GM18858 (cell line): Measurements from ENCODE around the gene PARVA.

Experiments used
- ATAC-seq: cut with Tn5 transposase; IDR thresholded peaks from one replicate; pipeline ENCODE4 v1.9.1; 2021; ENCODE audit not compliant: unreplicated experiment

Gene PARVA

DNA sequence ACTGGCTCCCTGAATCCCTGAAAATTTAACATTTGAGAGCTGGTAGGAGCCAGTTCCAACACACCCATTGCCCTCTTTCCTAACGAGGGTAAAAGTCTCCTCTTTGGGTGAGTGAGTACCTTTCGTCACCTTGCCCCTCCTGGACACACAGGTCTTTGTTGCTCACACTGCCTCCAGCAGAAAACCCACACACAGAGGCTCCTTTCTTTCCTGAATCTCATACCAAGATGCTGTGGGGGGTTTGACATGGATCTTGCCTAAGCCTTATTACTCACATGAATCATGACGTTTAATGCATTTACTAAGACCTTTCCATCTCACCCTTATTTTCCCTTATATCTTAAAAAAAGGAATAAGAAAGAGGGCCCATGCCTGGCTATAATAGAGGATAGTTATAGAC, 53.0 kb downstream of the PARVA start:
- no peak for ATAC-seq

DNA sequence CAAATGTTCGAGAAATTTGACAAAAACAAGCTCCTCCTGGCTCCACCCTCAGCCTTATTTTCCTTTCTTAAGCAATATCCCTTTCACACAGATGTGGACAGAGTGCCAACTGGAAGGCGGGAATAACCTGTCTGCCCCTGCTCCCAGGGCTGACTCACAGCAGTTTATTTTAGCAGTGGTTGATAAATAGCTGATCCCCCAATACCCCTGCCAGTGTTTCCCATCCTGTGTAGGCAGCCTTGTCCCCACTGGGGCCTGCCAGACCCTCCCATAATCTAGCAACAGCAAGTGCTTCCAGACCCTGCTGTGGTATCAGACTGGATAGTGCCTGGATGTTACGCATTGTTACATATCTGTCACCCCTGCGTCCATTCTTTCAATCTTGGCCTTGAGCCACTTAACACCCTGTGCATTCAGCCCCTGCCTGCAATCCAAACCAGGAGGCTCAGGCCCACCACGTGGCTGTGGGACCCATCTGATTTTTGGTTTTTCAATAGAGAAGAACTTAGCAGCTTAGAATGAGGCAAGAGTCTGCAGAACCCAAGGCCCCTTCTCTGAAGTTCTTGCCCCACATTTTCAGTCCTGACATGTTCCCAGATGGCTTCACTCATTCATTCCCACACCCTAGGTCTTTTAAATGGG, 53.7 kb downstream of the PARVA start:
- ATAC-seq = no peak

DNA sequence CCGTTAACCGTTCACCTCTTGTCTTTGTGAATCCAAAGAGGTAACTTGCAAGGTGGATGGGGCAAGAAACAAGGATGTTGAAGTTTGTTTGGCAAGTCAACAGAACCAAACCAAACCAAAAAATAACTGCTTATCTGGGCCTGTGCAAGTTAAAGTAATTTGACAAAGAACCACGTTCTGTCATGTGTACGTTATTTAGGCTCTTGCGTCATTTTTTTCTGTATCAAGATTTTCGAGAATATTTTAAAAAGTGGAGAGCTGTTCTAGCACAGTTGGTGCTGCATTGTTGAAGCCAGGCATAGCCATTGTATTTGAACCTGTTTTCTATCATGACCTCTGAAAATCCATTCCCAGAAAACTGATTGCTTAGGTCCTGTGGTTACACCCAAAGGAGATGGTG, 55.1 kb downstream of the PARVA start:
- no peak for ATAC-seq

DNA sequence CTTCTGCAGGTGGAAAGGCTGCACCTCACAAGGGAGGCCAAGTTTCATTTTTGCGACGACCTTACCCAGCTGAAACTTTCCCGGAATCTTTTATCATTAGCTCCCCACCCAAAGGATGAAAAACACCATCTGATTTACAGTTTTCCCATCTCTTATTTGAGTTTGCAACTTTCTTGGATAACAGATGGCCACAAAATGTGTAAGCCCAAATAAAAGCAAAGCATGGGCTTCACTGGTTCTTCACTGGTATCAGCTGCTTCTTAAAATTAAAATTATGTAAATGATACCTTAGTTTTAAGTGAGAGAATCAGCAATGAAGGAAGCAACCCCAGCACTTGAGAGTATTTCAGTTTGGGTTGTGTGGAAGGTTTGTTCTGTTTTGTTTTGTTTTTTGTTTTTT, 55.8 kb downstream of the PARVA start:
- ATAC-seq = no peak

GRCh38 chr11:12433571-12434324, 56.4 kb downstream of the PARVA start:
- ATAC-seq = no peak

DNA sequence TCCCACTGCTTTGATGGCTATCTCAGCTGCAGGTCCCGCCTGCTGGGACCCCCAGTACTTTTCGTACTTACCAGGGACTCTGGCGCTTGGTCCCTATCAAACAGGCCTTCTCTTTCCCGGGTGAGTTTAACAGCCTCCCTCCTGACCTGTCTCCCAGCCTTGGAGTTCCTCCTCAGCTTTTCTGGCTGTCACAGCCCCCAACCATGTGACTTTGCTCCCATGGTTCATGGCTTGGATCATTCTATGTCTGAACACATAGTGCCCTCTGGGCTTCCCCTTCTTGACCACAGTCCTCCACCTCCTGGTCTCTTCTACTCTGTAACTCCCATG, 56.9 kb downstream of the PARVA start:
- ATAC-seq = no peak

DNA sequence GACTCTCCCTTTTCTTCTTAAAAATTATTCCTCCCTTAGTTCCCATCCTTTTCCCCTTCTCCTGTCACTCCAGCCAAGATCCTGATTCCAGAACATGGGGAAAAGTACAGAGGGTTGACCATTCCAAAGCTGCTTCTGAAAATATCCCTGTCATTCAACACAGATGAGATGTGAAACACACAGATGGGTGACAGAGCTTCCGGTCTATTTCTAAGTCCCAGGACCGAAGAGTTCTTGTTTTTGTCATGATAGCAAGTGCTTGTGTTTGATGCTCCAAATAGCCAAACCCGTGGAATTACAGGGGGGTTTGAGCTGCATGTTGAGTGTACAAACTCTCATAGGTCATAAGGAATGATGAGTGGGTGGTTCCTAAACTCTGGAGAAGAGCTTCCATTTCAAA, 57.9 kb downstream of the PARVA start:
- ATAC-seq = no peak

DNA sequence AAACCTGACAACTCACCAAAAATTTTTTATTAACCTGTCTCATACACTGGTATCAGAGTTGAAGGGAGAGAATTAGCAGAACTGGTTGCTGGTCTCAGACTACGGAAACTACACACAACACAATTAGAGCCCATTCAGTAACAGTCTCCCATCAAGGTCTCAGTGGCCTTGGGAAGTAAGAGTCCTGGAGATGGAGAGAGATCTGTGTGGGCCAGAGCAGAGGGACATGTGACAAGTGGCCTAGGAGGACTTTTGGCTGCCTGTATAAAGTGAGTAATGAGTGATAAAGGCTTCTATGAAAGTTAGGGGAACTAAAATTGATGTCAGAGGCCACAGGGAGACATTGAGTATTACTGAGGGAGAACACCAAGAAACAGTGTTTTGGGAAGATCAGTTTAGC, 58.9 kb downstream of the PARVA start:
- ATAC-seq = no peak

GRCh38 chr11:12438291-12438690, 60.9 kb downstream of the PARVA start:
- ATAC-seq = no peak

DNA sequence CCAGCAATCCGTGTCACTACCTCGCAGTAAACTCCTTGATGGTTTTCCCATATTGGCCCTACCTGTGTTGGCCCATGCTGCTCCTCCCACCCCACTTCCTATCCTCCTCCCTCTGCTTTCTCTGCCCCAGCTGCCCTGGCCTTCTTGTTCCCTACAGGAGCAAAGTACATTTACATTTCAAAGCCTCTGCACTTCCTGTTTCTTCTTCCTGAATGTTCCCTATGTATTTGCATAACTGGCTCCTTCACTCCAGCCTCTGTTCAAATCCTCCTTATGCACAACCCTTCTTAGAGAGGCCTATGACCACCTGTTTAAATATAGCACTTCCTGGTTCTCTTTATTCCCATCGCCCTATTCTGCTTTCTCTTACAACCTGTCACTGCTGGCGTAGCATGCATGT, 62.2 kb downstream of the PARVA start:
- no peak for ATAC-seq

DNA sequence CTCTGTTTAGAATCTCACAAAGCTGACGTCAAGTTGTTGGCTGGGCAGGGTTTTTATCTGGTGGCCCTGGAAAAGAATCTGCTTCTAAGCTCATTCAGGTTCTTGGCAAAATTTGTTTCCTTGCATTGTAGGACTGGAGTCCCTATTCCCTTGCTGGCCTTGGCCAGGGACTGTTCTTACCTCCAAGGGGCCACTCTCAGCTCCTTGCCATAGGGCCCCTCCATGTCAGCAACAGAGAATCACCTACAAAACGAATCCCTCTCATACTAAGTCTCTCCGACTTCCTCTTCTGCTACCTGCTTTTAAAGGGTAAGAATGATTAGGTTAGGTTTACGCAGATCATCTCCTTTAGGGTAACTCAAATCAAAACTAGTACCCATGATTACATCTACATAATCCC, 63.2 kb downstream of the PARVA start:
- no peak for ATAC-seq

- no peak for ATAC-seq
Measured at GRCh38 chr11:12441231-12441861, 64.0 kb downstream of the PARVA start.

- no peak for ATAC-seq
Measured at GRCh38 chr11:12444601-12445000, 67.2 kb downstream of the PARVA start.

- no peak for ATAC-seq
Measured at GRCh38 chr11:12445001-12445400, 67.6 kb downstream of the PARVA start.

GRCh38 chr11:12446863-12447262, 69.5 kb downstream of the PARVA start:
- no peak for ATAC-seq

- ATAC-seq = no peak
Measured at GRCh38 chr11:12448131-12448939, 71.0 kb downstream of the PARVA start.

DNA sequence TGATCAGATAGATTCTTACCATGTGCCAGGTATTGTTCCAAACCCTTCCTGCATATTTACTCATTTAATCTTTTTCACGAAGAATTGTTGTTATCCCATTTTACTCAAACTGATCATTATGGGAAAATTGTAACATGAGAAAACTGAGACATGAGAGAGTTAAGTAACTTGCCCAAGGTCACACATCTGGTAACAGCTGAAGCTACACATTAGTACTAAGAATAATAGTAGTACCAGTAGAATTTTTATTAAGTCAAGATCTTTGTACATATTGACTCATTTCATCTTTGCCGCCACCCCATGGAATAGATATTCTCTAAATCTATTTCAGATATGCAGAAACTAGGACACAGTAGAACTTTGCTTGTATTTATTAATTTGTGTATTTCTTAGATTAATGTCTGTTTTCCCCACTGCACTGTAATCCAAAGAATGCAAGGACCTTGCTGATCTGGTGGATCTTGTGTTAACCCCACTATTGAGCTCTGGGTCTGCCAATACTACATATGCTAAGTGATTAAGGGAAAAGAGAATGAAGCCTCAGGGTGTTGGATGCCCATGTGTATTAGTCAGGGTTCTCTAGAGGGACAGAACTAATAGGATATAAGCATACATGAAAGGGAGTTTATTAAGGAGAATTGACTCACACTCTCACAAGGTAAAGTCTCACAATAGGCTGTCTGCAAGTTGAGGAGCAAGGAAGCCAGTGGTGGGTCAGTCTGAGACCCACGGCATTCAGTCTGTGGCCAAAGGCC, 72.8 kb downstream of the PARVA start:
- no peak for ATAC-seq

DNA sequence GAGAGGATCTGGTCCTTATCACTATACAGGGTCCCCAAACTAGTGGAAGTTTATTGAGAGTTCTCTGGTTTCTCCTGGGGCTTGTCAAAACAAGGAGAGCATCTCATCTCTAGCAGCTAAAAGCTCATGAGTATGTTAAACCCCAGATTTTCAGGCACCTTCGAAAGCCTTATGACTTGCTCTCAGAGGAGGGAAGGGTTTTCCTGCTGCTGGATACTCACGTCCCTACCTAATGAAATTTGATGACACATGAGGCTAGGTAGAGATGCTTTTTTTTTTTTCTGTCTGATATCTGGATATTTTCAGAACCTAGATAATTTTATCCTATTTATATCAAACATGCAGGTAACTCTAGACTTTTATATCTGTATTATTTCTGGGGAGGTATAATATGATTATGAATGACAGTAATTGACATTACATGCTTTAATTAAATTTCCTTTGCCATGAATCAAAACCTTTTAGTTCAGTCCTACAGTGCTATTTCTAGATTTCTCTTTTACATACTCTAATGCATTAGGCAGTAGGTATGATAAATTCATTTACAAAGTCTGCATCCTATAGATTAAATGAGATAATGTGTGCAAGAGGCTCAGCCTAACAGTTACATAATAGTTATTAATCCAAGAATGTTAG, 73.9 kb downstream of the PARVA start:
- ATAC-seq = no peak

- no peak for ATAC-seq
Measured at GRCh38 chr11:12453243-12453642, 75.9 kb downstream of the PARVA start.

DNA sequence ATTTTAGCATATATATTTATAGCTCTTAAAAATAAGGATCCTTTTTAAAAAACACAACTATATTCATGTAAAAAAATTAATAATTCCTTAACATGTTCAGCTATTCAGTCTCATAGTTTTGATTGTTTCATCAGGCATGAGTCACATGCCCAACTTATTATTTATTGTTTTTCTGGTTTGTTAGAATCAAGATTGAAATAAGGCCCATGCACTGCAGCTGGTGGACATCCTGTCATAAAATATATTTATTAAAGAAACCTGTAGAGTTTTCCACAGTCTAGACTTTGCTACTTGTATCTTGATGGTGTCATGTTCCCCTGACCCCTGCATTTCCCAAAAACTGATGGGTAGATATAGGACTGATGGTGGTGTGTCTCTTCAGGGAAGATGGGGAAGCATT, 77.4 kb downstream of the PARVA start:
- no peak for ATAC-seq

- no peak for ATAC-seq
Measured at GRCh38 chr11:12455938-12456337, 78.6 kb downstream of the PARVA start.
